Mesenchymal stem cell (in vitro differentiated cells and primary cell): ENCODE results near the gene NUP93.

Experiments
- DNase-seq: peaks from one replicate; pipeline ENCODE4 v3.0.0-alpha.2; 2013
- H2AFZ ChIP-seq: one replicate; pipeline ENCODE4 v1.6.1; 2013; ENCODE audit warnings: low read depth, mild to moderate bottlenecking, control low read depth, inconsistent platforms, low read length, moderate library complexity
- H2AK5ac ChIP-seq: 2 replicates; pipeline ENCODE4 v1.6.1; 2013; ENCODE audit warnings: low read length, moderate library complexity, mild to moderate bottlenecking, inconsistent platforms; ENCODE audit not compliant: severe bottlenecking
- H2BK120ac ChIP-seq: one replicate; pipeline ENCODE4 v1.6.1; 2013; ENCODE audit warnings: low read depth, mild to moderate bottlenecking, inconsistent platforms, low read length, moderate library complexity
- H2BK12ac ChIP-seq, 2 experiments: one replicate each; pipeline ENCODE4 v1.6.1; 2013; ENCODE audit warnings: inconsistent platforms in 2 of 2, low read length in 2 of 2, mild to moderate bottlenecking in 2 of 2, moderate library complexity in 2 of 2, control low read depth in 1 of 2
- H2BK15ac ChIP-seq: one replicate; pipeline ENCODE4 v1.6.1; 2013; ENCODE audit warnings: mild to moderate bottlenecking, low read depth, inconsistent platforms; ENCODE audit not compliant: poor library complexity, severe bottlenecking
- H2BK5ac ChIP-seq: 2 replicates; pipeline ENCODE4 v1.6.1; 2013; ENCODE audit warnings: low read depth, mild to moderate bottlenecking, low read length, control low read depth, inconsistent platforms; ENCODE audit not compliant: poor library complexity, severe bottlenecking
- H3K14ac ChIP-seq, 2 experiments: one replicate each; pipeline ENCODE4 v1.6.1; 2013; ENCODE audit warnings: inconsistent platforms in 2 of 2, low read length in 2 of 2, control low read depth in 1 of 2, mild to moderate bottlenecking in 1 of 2, moderate library complexity in 1 of 2
- H3K18ac ChIP-seq, 2 experiments: one replicate each; pipeline ENCODE4 v1.6.1; 2013; ENCODE audit warnings: inconsistent platforms in 2 of 2, low read length in 2 of 2, control low read depth in 1 of 2, low read depth in 1 of 2, mild to moderate bottlenecking in 1 of 2
- H3K23ac ChIP-seq, 2 experiments: one replicate each; pipeline ENCODE4 v1.6.1; 2013; ENCODE audit warnings: inconsistent platforms in 2 of 2, low read length in 2 of 2, mild to moderate bottlenecking in 2 of 2, moderate library complexity in 2 of 2, control low read depth in 1 of 2
- H3K27ac ChIP-seq: 2 replicates; pipeline ENCODE4 v1.5.1; 2013; ENCODE audit warnings: mild to moderate bottlenecking, moderate library complexity, low read length, control low read depth, inconsistent platforms; ENCODE audit not compliant: poor library complexity, severe bottlenecking
- H3K27me3 ChIP-seq, 2 experiments: 2 replicates each; pipeline versions ENCODE4 v1.6.1 to v1.7.0; 2013; ENCODE audit warnings: low read length in 2 of 2, mild to moderate bottlenecking in 2 of 2, moderate library complexity in 2 of 2, control low read depth in 1 of 2, inconsistent platforms in 1 of 2; ENCODE audit not compliant: control insufficient read depth in 1 of 2, insufficient read depth in 1 of 2
- H3K36me3 ChIP-seq, 2 experiments: 2 replicates each; pipeline versions ENCODE4 v1.6.1 to v1.7.0; 2013; ENCODE audit warnings: low read length in 2 of 2, control low read depth in 1 of 2, inconsistent platforms in 1 of 2, low read depth in 1 of 2, mild to moderate bottlenecking in 1 of 2; ENCODE audit not compliant: insufficient read depth in 2 of 2, control insufficient read depth in 1 of 2
- H3K4ac ChIP-seq, 2 experiments: one replicate each; pipeline ENCODE4 v1.6.1; 2013; ENCODE audit warnings: inconsistent platforms in 2 of 2, low read length in 2 of 2, mild to moderate bottlenecking in 2 of 2, moderate library complexity in 2 of 2, control low read depth in 1 of 2, low read depth in 1 of 2
- H3K4me1 ChIP-seq: 2 replicates; pipeline ENCODE4 v1.6.1; 2013; ENCODE audit warnings: low read depth, low read length, control low read depth; ENCODE audit not compliant: control insufficient read depth, insufficient read depth
- H3K4me2 ChIP-seq: 2 replicates; pipeline ENCODE4 v1.6.1; 2013; ENCODE audit warnings: low read length, mild to moderate bottlenecking, inconsistent platforms; ENCODE audit not compliant: poor library complexity, severe bottlenecking
- H3K4me3 ChIP-seq, 2 experiments: 2 replicates each; pipeline versions ENCODE4 v1.5.1 to v1.7.0; 2013; ENCODE audit warnings: low read length in 2 of 2, mild to moderate bottlenecking in 2 of 2, control low read depth in 1 of 2, low read depth in 1 of 2; ENCODE audit not compliant: insufficient read depth in 1 of 2
- H3K79me1 ChIP-seq: replicated peaks from 2 replicates; pipeline ENCODE4 v1.6.1; 2013; ENCODE audit warnings: mild to moderate bottlenecking, control low read depth, low read length, inconsistent platforms; ENCODE audit not compliant: poor library complexity, severe bottlenecking
- H3K9ac ChIP-seq: 2 replicates; pipeline ENCODE4 v1.7.0; 2013; ENCODE audit warnings: mild to moderate bottlenecking, low read length, moderate library complexity
- H3K9me3 ChIP-seq: 2 replicates; pipeline ENCODE4 v1.7.0; 2013; ENCODE audit warnings: mild to moderate bottlenecking, low read length; ENCODE audit not compliant: control insufficient read depth
- H4K8ac ChIP-seq: one replicate; pipeline ENCODE4 v1.6.1; 2013; ENCODE audit warnings: inconsistent platforms, mild to moderate bottlenecking, low read length, moderate library complexity
- H4K91ac ChIP-seq: one replicate; pipeline ENCODE4 v1.6.1; 2013; ENCODE audit warnings: mild to moderate bottlenecking, low read length, inconsistent platforms
- WGBS: methylation state at CpG from one replicate; pipeline ENCODE4 v1.1.7; 2013; ENCODE audit warnings: mixed read lengths; 5-methylcytosine and 5-hydroxymethylcytosine counted together

Gene NUP93

DNA sequence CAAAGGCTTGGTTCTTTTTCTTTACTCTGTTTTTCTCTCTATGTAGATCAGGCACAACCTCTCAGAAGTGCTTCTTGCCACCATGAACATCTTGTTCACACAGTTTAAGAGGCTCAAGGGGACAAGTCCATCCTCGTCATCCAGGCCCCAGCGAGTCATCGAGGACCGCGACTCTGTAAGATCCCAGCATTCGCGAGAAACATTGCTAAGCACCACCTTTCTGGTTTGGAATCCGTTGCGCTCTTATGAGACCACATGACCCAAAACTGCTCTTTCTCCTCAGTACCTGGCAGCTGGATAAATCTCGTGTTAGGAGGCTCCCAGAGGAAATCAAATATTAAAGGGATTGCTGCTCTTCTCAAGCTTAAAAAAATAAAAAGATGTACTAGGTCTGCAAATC lies 111.7 kb downstream of the NUP93 start:
- Histone ChIP-seq H3K4me3 (no peak overlapping the region), H3K9ac (no peak overlapping the region), H3K27ac (no peak overlapping the region), H3K27me3 (no peaks in the 10 kb centered on the region), H4K8ac (no peak overlapping the region), H2AK5ac (no peak overlapping the region), H2BK120ac (no peak overlapping the region), H2BK12ac (no peak overlapping the region), H3K79me1 (peaks cover 4% of the 10 kb centered on the region), H2BK15ac (no peak overlapping the region), H3K36me3 (peaks cover 41 to 78% of the 10 kb centered on the region in 2 experiments), H3K23ac (no peak overlapping the region), H4K91ac (no peak overlapping the region), H3K4me2 (no peak overlapping the region), H2AFZ (no peak overlapping the region), H3K18ac (no peak overlapping the region), H2BK5ac (no peak overlapping the region), H3K14ac (no peak overlapping the region), H3K4ac (no peak overlapping the region), H3K4me1 (no peaks in the 10 kb centered on the region), H3K9me3 (no peaks in the 10 kb centered on the region)
- 94% methylated on average over 7 of the region's 10 CpGs for WGBS
- DNase-seq: no peak

DNA sequence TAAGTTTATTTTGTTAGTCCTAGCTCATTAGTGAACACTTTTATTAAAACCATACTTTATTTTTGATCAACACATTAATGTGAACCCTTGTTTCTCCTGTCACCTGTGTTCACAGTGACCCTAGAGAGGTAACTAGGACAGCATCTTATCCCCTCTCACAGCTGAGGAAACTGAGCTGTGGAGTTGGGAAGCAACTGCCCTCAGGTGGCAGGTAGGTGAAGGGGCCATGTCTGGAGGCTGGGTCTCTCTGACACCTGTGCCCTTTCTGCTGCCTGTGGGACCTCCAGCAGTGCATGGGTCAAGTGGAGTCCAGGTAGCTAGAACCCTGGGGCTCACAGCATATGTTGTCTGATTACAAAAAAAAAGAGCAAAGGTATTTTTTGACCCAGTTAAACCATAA lies 112.2 kb downstream of the NUP93 start:
- Histone ChIP-seq H3K18ac (no peak overlapping the region), H3K9ac (no peak overlapping the region), H3K79me1 (peaks cover 4% of the 10 kb centered on the region), H3K27ac (no peak overlapping the region), H3K27me3 (no peaks in the 10 kb centered on the region), H2BK12ac (no peak overlapping the region), H2AK5ac (no peak overlapping the region), H4K8ac (no peak overlapping the region), H3K4me1 (peaks cover 1% of the 10 kb centered on the region), H2BK120ac (no peak overlapping the region), H2AFZ (no peak overlapping the region), H2BK15ac (no peak overlapping the region), H3K4me3 (no peak overlapping the region), H4K91ac (no peak overlapping the region), H2BK5ac (no peak overlapping the region), H3K23ac (no peak overlapping the region), H3K4ac (no peak overlapping the region), H3K36me3 (peaks cover 41 to 73% of the 10 kb centered on the region in 2 experiments), H3K14ac (no peak overlapping the region), H3K9me3 (no peaks in the 10 kb centered on the region), H3K4me2 (no peak overlapping the region)
- no peak for DNase-seq

DNA sequence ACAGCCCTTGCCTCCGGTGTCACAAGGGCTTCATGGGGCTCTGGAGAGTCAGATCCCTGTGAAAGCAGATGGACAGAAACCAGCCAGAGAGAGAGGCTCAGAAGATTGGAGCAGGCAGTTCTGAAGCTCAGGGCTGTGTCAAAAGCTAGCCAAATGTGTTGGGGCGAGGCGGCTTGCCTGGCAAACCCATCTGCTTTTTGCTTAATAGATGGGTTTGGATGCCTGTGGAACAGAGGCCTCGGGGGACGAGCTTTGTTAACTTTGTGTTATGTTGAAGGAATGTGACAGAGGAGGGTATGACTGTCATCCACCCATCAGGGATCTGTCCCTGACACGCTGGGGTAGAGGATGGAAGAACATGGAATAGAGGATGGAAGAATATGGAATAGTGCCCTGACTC lies 114.1 kb downstream of the NUP93 start:
- no peak overlapping the region for H3K27ac ChIP-seq
- no peak overlapping the region for H3K23ac ChIP-seq
- no peak overlapping the region for H4K8ac ChIP-seq
- H3K79me1 ChIP-seq: peaks cover 2% of the 10 kb centered on the region
- H3K18ac ChIP-seq: no peak overlapping the region
- no peaks in the 10 kb centered on the region for H3K27me3 ChIP-seq
- WGBS: 97% methylated on average over 5 of the region's 6 CpGs
- H2BK5ac ChIP-seq: no peak overlapping the region
- no peaks in the 10 kb centered on the region for H3K9me3 ChIP-seq
- no peak overlapping the region for H3K14ac ChIP-seq
- no peak overlapping the region for H3K4me2 ChIP-seq
- H3K4ac ChIP-seq: no peak overlapping the region
- no peak overlapping the region for H2BK120ac ChIP-seq
- H2BK15ac ChIP-seq: no peak overlapping the region
- H3K36me3 ChIP-seq: peaks cover 37 to 55% of the 10 kb centered on the region in 2 experiments
- DNase-seq: no peak
- no peak overlapping the region for H4K91ac ChIP-seq
- no peak overlapping the region for H3K4me3 ChIP-seq
- no peak overlapping the region for H2AK5ac ChIP-seq
- peaks cover 6% of the 10 kb centered on the region for H3K4me1 ChIP-seq
- no peak overlapping the region for H3K9ac ChIP-seq
- H2AFZ ChIP-seq: no peak overlapping the region
- H2BK12ac ChIP-seq: no peak overlapping the region

DNA sequence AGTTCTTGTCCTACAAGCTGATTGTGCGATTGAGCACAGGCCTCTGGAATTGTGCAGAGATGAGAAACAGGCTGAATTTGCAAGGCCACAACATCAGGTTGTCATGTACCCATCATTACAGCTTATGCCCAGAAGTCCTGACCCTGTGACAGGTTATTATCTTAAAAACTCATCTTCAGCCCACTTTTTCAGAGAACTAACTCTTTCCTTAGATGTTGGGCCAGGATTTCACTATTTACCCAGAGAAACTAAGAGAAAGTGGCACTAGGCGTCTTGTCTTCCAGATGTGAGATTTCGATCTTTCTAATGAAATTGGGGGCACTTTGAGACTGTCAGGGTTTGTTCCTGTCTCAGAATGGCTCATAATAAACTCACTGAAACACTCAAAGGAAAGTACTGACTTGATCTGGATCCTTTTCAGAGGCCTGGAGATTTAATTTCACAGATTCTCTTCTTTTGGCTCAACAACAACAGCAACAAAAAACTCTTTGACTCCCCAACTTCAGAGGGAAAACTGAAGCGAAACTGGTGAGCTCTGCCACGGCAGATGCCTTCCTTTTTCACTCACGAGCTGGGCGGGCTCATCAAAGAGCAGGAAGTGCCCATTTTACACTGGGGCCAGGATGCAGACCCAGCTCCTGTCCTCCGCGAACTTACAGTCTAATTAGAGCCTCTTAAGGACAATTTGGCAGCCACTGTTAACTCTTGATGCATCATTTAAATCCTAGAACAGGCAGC lies 117.4 kb downstream of the NUP93 start:
- Histone ChIP-seq H2BK15ac (no peak overlapping the region), H3K4me2 (no peak overlapping the region), H3K27ac (peak overlapping the region; percentile 100), H3K4ac (peak overlapping the region in 1 of 2 experiments; percentile 30), H4K91ac (no peak overlapping the region), H3K9me3 (no peaks in the 10 kb centered on the region), H2BK12ac (peak overlapping the region in 1 of 2 experiments; percentile 80), H3K36me3 (peaks cover 21 to 32% of the 10 kb centered on the region in 2 experiments), H3K27me3 (no peaks in the 10 kb centered on the region), H2AFZ (no peak overlapping the region), H4K8ac (no peak overlapping the region), H3K79me1 (peaks cover 3% of the 10 kb centered on the region), H3K4me1 (peaks cover 30% of the 10 kb centered on the region), H3K9ac (peak overlapping the region; percentile 42), H2BK120ac (peak overlapping the region; percentile 66), H2AK5ac (peak overlapping the region; percentile 57), H3K4me3 (no peak overlapping the region), H3K23ac (no peak overlapping the region), H3K14ac (no peak overlapping the region), H3K18ac (peak overlapping the region in 1 of 2 experiments; percentile 17), H2BK5ac (peak overlapping the region; percentile 46)
- DNase-seq: no peak
- 75% methylated on average over 9 of the region's 9 CpGs for WGBS
